GDM1 (cell line): ENCODE data around the gene SNX11.

ENCODE experiments used
- DNase-seq: peaks from one replicate; lab custom pipeline; 2025; lab: John Stamatoyannopoulos, UW

The SNX11 gene

DNA sequence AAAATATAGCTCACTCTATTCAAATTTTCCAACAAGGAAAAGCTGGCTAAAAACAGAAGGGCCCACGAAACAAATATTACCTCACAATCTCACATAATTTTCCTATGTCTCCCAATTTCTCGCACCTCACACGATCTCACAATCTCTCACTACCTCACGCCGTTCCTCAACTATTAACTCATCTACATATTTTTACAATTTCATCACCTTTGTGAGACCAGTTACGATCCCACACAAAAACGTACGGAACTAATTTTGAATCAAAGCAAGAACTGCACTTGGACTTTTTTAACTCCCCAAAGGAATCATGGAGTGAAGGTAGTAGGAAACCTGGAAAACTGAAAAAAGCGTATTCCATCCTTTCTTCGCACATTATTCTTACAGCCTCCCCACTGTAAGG, 7.4 kb upstream of the SNX11 start:
- no peak for DNase-seq

DNA sequence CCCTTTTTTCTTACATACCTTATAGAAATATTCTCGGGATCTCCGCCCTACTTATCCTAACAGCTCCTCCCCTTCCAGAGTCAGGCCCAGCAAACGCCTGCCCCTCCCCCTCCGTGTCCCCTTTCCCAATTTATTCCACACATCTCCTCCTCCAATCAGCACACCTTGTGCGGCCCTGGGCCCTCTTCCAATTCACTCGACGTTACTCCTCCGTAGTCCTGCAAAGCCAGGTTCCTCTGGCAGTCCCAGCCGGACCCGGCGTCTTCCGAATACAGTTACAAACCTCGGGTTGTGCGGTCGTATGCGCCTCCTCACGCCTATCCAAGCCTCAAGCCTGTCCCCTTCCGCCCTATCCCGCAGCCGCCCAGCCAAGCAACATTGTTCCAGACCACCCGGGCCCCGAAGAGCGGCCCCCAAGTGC, 7.0 kb upstream of the SNX11 start:
- DNase-seq: no peak

GRCh38 chr17:48101012-48101720, 6.4 kb upstream of the SNX11 start, which contains the start of gene CBX1:
Gene CBX1, minus strand, starts transcription at chr17:48101478. Its CDS starts 24,474 bp downstream, at chr17:48077004.
- peak; percentile 86 for DNase-seq

GRCh38 chr17:48102043-48102750, 5.4 kb upstream of the SNX11 start:
- no peak for DNase-seq

DNA sequence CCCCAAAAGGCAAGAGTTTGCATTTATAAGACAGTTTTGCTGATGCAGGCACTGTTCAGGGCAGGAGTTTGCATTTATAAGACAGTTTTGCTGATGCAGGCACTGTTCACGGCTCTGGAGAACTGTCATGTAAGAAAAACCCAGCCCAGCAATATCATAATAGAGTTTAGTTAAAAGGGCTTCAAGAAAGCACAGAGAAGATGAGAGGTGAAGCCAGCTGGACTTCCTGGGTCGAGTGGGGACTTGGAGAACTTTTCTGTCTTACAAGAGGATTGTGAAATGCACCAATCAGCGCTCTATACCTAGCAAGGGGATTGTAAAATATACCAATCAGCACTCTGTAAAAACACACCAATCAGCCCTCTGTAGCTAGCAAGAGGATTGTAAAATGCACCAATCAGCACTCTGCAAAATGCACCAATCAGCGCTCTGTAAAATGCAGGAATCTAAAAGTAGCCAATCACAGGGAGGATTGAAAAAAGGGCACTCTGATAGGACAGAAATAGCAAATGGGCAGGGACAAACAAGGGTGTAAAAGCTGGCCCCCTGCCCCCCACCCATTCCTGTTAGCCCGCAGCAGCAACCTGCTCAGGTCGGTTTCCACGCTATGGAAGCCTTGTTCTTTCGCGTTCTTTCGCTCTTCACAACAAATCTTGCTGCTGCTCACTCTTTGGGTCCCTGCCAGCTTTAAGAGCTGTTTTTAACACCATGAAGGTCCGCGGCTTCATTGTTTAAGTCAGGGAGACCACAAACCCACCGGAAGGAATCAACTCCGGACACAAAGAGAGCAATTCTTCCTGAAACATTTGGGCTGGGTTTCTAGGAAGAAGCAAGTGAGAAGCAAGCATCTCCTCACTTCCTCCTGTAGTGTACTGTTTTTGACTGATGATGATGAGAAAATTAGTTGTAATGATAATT, 4.5 kb upstream of the SNX11 start:
- DNase-seq: peak; percentile 87

- no peak for DNase-seq
Observed at GRCh38 chr17:48104440-48104839, 3.1 kb upstream of the SNX11 start.

- DNase-seq: no peak
Observed at GRCh38 chr17:48106802-48107136, 797 bp upstream of the SNX11 start.

GRCh38 chr17:48110761-48111160, 3.2 kb downstream of the SNX11 start:
- DNase-seq: no peak

DNA sequence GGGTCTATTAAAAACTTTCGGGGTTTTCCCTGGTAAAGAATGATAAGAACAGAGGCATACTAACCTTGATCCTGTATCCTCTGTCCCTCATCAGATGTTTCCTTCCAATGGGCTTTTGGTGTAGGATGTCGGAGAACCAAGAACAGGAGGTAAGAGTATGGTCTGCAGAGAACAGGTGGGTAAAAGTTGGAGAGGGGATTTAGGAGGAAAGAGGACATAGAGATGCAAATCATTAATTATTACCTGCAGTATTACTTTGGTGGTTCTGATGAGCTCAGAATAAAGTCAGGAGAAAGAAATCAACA, 4.3 kb downstream of the SNX11 start:
- DNase-seq: no peak

DNA sequence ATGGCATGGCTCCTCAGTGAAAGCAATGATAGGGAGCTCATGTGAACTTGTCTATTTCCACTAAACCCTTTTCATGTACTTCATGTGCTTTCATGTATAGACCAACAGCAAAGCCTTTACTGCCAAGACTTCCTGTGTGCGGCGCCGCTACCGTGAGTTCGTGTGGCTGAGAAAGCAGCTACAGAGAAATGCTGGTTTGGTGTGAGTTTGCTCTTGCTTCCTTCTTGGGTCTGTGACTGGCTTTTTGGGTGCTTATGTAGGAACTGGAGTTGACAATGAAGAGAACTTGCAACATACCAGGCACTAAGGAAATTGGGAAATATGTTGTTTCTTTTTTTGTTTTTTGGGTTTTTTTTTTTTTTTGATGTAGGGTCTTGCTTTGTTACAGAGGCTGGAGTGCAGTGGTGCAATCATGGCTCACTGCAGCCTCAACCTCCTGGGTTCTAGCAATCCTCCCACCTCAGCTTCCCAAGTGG, 5.7 kb downstream of the SNX11 start:
- no peak for DNase-seq

DNA sequence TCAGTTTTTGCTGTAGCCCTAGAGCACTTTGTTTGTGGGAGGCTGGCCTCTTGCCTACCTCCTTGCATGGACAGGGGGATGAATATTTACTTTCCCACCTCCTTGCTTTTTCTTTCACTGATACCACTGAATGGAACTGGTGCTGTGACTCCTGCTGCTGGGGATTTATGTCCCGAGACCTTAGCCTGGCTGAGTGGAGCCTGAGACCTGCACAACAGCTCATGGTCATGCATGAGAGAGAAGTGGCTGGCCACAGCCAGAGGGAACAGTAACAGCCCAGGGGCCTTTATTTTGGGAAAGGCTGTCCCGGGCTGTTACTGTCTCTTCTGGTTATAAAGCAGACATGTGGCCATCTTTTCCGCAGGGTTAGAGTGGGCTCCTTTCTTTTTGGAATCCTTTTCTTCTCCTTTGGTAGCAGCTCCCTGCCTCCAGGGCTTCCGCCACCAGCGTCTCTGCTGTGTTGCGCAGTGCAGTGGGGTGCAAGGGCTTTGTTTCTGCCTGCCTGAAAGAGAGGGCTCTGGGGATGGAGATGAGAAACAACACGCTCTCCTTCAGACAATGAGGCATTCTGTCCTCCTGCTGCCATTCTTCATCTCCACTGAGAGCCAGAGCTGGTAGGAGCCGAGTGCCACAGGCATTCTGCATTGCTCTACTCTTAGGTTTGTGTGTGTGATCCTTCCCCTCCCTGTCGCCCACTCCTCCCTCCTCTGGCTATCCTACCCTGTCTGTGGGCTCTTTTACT, 14.5 kb downstream of the SNX11 start:
- no peak for DNase-seq

GRCh38 chr17:48122665-48123045, 15.1 kb downstream of the SNX11 start:
- no peak for DNase-seq

DNA sequence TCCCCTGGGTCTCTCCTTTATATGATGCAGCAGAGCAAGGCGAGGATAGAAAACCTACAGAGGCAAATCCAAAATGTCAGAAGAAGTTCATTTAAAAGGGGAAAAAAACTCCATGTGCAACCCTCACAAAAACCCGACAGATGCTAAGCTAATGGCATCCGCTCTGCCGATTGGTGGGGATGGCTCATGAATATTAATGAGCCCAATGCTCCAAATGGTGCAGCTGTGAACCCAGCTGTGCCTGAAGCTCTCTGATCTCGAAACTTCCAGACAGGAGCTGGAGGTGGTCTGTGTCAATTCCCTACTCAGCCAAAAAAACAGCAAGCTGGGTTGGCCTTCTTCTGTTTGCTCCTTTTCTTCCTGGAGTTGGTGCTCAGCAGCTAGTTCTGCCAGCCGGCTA, 15.5 kb downstream of the SNX11 start:
- no peak for DNase-seq

- no peak for DNase-seq
Observed at GRCh38 chr17:48123776-48124388, 16.3 kb downstream of the SNX11 start.

DNA sequence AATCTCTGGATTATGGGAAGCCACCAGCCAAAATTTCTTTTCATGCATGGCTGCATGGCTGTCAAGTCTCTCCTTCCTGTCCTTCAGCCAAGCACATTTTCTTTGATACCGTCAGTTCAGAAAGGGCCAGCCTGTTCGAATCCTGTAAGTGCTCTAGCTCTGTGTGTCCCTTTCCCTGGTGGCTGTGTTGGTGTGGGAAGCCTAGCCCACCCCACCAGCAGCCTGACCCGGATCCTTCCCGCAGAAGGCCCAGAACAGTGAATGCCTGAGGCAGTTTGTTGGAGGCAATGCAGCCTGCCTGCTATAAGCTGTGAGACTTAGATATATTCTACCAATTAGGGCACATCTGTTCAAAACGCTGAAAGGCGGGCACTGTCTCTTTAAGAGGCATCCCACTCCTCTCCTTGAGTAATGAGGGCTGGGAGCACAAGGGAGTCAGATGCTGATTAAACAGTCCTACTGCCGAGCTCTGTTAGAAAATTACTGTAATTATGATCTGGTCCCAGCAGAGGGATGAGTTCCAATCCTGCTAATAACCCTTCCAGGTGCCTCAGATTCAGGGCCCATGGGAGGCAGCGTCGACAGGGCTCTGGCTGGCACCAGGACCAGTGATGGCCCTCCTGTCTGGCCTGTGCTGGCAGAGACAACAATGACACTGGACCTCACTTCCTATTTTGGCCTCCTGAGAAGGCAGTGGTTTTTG, 18.4 kb downstream of the SNX11 start:
- DNase-seq: no peak

- no peak for DNase-seq
Observed at GRCh38 chr17:48126532-48126850, 18.9 kb downstream of the SNX11 start.

DNA sequence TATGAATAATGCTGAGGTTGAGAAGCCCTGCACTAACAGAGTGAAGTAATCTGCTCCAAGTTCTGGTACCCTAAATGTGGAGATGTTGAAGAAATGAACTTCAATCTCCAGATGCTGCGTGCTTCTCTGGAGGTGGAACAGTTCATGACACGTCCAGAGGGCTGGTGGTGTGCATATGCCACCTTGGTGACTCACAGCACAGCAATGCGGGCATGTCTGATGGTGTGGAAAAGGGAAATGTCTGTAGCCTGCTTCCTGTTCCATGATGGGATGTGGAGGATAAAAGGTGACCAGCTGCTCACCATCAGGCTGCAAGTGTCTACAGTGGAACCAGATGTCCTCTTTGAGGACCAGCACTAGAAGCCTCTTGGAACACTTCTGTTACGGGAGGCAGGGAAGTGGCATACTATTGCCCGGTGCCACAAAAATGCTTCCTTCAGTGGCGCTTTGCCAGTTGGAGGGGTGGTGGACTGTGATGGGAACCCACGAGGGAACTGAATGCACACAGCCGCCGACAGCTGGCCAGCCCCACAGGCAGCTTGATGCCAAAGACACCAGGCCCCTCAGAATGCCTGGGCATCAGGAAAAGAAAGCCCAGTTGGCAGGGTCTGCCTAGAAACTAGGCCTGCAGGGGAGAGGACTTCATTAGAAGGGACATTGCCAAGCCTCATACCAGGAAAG, 19.9 kb downstream of the SNX11 start:
- no peak for DNase-seq

- DNase-seq: no peak
Observed at GRCh38 chr17:48128400-48128799, 20.8 kb downstream of the SNX11 start.

DNA sequence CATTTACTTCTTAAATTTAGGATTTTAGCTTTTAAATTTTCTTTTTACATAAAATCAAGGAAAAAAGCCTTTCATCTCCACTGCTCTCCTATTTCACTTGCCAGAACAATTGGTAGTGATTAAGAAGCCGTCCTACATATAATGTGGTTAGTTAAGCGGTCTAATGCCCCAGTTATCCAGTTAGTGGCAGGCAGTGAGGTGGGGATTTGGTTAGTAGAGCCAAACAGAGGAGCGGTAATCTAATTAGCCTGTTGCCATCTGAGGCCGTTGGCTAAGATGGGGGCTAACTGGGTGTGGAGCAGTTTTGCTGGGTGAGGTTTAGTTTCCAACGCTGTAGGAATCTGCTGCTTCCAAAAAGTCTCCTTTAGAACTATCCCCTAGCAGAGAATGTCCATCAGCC, 22.4 kb downstream of the SNX11 start:
- DNase-seq: no peak

GRCh38 chr17:48131216-48131824, 23.8 kb downstream of the SNX11 start:
- peak; percentile 43 for DNase-seq
